DMS 273 treated with DMSO at 0.1 percent for 48 hours (cell line): Measurements from ENCODE around the gene HBM.
"Not testable (repeated sequence)": the region's sequence is repeated elsewhere in the genome, so short reads cannot be mapped to it uniquely, and the experiment has no call there.

Experiments used
- DNase-seq: peaks from one replicate; lab custom pipeline; 2025; lab: John Stamatoyannopoulos, UW

The HBM gene

DNA sequence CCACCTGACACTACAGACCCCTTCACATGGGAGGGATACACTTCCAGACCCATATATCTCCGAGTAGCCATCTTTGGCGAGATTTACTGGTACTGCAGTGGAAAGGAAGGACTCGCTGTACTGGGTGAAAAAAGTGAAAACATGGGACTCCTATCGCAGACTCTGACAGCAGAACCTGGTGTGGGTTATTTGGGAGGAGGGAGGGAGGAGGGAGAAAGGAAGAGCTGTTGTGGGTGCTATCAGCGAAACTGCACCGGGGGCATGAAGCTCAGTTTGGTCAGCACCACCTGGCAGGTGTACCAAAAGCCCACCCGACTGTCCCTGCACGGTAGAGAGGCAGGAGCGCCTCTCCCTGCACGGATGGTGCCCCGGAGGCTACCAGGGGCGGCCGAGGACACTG lies 19.4 kb downstream of the HBM start:
- no peak for DNase-seq

- no peak for DNase-seq
Observed at GRCh38 chr16:185691-186090, 19.9 kb downstream of the HBM start.

DNA sequence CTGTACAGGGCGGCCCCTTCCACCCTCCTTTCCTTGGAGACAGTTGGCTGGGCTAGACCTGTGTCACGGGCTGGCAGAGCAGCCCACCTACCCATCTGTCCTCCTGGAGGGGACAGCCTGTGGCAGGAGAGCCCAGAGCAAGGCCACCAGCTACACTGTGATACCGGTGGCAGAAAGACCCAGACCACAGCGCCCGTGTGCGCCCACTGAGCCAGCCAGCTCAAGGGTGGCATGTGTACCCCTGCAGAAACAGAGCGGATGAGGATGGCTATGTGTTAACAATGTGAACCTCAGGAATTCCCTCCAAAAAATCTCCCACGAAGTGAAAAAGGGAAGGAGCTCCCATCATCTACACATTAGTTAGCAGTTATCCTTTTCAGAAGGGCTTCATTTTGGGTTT lies 21.6 kb downstream of the HBM start:
- DNase-seq: no peak

GRCh38 chr16:188674-189073 lies 22.9 kb downstream of the HBM start:
- no peak for DNase-seq

DNA sequence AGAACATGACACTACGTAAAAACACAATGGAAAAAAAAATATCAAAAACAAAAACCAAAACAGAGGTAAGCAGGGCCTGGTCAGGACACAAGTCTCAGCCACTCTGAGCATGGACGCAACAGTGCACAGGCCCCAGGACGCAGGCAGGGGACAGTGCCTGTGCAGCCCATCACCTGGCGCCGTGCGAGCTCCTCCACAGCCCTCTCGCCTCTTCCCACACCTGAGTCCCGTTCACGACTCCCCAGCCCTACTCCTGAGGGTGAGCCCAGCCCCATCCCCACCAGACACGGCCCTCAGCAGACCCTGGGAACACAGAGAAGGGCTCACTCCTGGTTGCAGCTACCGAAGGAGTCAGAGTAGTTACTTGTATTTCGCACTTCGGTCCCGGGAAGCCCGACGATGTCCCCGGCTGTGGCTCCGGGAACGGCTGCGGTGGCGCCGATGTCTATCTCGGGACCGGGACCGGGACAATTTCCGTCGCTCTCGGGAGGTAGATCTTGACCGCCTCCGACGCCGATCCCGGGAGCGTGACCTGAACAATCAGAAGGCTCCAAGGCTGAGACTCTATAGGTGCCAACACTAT lies 23.9 kb downstream of the HBM start:
- DNase-seq: no peak

DNA sequence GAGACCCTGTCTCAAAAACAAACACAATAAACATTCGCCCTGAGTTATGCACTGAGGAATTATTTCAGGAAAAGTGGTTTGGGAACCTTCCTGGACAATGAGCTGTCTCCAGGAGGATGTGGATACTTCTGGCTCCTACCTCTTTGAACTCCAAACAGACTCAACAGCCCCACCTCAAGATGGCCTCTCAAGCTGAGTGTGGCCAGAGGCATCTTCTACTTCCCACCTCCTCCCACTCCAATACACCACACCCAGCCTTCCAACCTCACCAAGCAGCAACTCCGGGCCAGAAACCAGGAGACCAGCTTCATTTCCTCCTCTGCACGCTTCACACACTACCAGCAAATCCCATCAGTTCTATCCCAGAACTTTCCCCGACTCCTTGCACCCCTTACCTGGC lies 26.1 kb downstream of the HBM start:
- DNase-seq: no peak

DNA sequence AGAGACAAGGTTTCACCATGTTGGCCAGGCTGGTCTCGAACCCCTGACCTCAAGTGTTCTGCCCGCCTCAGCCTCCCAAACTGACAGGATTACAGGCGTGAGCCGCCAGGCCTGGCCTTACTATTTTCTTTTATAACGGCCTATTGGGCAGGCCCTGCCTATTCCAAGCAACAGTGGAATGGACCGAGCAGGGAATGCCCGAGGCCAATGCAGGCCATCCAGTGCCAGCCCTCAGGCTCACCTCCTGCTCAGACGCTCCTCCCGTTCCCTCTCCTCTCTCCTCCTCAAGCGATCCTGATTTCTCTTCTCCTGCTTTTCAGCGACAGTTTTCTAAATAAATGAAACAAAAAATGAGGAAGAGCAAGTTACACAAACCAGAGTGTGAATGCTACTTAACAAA lies 26.9 kb downstream of the HBM start:
- DNase-seq: no peak

DNA sequence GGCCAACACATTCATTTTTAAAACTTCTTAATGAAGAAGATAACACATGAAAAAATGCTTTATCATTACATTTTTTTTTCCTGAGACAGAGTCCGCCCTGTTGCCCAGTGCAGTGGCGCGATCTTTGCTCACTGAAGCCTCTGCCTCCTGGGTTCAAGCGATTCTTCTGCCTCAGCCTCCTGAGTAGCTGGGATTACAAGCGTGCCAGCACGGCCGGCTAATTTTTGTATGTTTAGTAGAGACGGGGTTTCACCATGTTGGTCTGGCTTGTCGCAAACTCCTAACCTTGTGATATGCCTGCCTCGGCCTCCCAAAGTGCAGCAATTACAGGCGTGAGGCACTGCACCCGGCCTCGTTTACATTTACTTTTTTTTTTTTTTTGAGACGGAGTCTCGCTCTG lies 27.7 kb downstream of the HBM start:
- DNase-seq: no peak

DNA sequence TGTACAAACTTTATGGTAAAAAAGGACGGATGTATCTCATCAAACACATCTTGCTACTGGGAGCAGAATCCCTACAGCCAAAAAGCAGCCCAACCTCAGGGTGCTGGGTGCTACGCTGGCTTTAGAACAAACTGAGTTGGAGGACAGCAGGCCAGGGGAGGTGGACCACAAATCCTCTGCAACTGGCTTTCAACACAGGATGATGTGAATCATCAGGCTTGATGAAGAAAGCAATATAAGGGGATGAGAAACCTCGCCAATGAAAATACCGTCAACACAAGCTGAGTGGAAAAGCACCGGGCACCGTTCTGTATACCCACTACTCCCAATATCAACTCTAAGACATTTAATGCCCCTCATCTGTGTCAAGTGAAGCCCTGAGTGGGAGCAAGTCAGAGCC lies 28.7 kb downstream of the HBM start:
- DNase-seq: no peak

- DNase-seq: no peak
Observed at GRCh38 chr16:200388-200787, 34.6 kb downstream of the HBM start.

DNA sequence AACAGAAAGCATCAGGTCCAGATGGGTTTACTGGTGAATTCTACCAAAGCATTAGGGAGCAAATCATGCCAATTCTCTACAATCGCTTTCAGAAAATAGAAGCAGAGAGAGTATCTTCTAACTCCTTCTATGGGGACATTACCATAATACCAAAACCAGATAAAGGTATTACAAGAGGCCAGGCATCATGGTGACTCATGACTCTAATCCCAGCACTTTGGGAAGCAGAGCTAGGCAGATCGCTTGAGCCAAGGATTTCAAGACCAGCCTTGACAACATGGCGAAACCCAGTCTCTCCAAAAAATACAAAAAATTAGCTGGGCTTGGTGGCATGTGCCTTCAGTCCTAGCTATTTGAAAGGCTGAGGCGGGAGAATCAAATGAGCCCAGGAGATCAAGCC lies 37.5 kb downstream of the HBM start:
- no peak for DNase-seq

- not testable (repeated sequence) for DNase-seq
Observed at GRCh38 chr16:204046-204445, 38.3 kb downstream of the HBM start.

DNA sequence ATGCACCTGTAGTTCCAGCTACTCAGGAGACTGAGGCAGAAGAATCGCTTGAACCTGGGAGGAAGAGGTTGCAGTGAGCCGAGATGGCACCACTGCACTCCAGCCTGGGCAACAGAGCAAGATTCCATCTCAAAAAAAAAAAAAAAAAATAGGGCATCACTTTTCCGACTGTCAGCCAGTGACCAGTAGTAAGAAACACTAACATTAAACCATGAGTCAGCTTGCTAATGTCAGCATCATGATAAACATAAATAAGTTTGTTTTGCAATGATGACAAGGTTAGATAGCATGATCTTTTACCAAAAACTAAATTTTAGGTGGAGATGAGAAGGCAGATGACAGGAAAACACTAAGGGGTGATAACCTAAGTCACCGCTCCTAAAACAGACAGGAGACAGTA lies 43.6 kb downstream of the HBM start:
- not testable (repeated sequence) for DNase-seq

- not testable (repeated sequence) for DNase-seq
Observed at GRCh38 chr16:211631-212180, 45.9 kb downstream of the HBM start.

DNA sequence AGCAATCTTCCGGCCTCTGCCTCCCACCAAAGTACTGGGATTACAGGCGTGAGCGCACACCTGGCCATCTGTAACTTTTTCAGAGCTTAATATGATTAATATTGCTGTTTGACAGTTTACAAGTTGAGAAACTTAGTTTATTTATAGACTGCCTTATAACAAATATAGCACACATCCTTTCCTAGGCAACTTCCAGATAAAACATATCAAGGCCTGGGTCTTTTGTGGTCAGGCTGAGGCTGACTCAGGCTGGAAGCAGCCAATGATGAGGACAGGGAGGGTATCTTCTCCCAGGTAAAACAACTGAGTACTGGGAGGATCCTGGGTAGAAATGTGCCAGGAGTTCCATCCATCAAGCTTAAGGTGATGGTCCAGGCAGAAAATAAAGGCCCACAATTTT lies 47.2 kb downstream of the HBM start:
- no peak for DNase-seq
